HepG2 (cell line): ENCODE data around the gene FBXO10. TPM values are rescaled to one million over a fixed set of nuclear protein-coding genes. Genes with fewer than 3 reads are reported as not detected.

Experiments
- CSRNP1 ChIP-seq: sonication (generic); formaldehyde crosslinking; IDR thresholded peaks from 2 replicates; pipeline ENCODE4 v1.8.1; 2023; ENCODE audit warnings: mild to moderate bottlenecking, missing genetic modification reagents
- GPBP1L1 ChIP-seq: sonication (generic); formaldehyde crosslinking; IDR thresholded peaks from 2 replicates; pipeline ENCODE4 v1.5.0; 2020; ENCODE audit warnings: mild to moderate bottlenecking, missing genetic modification reagents
- ISX ChIP-seq: sonication (generic); formaldehyde crosslinking; conservative IDR thresholded peaks from 2 replicates; pipeline ENCODE4 v1.5.0; 2020; ENCODE audit warnings: missing genetic modification reagents
- KDM2A ChIP-seq: sonication (generic); formaldehyde crosslinking; IDR thresholded peaks from 2 replicates; pipeline ENCODE4 v1.4.0; 2020; ENCODE audit warnings: low read depth, missing genetic modification reagents, borderline replicate concordance
- LRRFIP1 ChIP-seq: sonication (generic); formaldehyde crosslinking; conservative IDR thresholded peaks from 2 replicates; pipeline ENCODE4 v1.4.0; 2020; ENCODE audit warnings: missing genetic modification reagents
- POGZ ChIP-seq: sonication (generic); formaldehyde crosslinking; IDR thresholded peaks from 2 replicates; pipeline ENCODE4 v1.4.0; 2020; ENCODE audit warnings: mild to moderate bottlenecking, missing genetic modification reagents
- POLR2AphosphoS2 ChIP-seq: IDR thresholded peaks from 2 replicates; pipeline ENCODE4 v1.6.1; 2011; ENCODE audit warnings: low read depth, low read length, improper control_type of control experiment
- PRDM10 ChIP-seq: sonication (generic); formaldehyde crosslinking; IDR thresholded peaks from 2 replicates; pipeline ENCODE4 v1.4.0; 2020; ENCODE audit warnings: low read depth, missing genetic modification reagents
- SRSF1 ChIP-seq: fragments of 200-400 bp; formaldehyde crosslinking; optimal IDR thresholded peaks from 2 replicates; pipeline ENCODE3; 2017; ENCODE audit warnings: mild to moderate bottlenecking, low read depth, low read length, moderate library complexity
- TIGD3 ChIP-seq: sonication (generic); formaldehyde crosslinking; IDR thresholded peaks from 2 replicates; pipeline ENCODE4 v1.5.1; 2020; ENCODE audit warnings: mild to moderate bottlenecking, missing genetic modification reagents, borderline replicate concordance
- ZKSCAN8 ChIP-seq: IDR thresholded peaks from 2 replicates; pipeline ENCODE4 v1.6.1; 2016; ENCODE audit warnings: borderline replicate concordance, missing genetic modification reagents, missing compliant biosample characterization
- ZNF230 ChIP-seq: sonication (generic); formaldehyde crosslinking; IDR thresholded peaks from 2 replicates; pipeline ENCODE4 v1.4.0; 2020; ENCODE audit warnings: mild to moderate bottlenecking, missing genetic modification reagents
- ZNF296 ChIP-seq: sonication (generic); formaldehyde crosslinking; conservative IDR thresholded peaks from 2 replicates; pipeline ENCODE4 v1.5.0; 2020; ENCODE audit warnings: mild to moderate bottlenecking, missing genetic modification reagents
- ZNF569 ChIP-seq: sonication (generic); formaldehyde crosslinking; IDR thresholded peaks from 2 replicates; pipeline ENCODE4 v1.5.0; 2020; ENCODE audit warnings: mild to moderate bottlenecking, missing genetic modification reagents, moderate library complexity, borderline replicate concordance
- ZNF660 ChIP-seq: sonication (generic); formaldehyde crosslinking; IDR thresholded peaks from 2 replicates; pipeline ENCODE4 v1.5.1; 2020; ENCODE audit warnings: mild to moderate bottlenecking, low read depth, missing genetic modification reagents, borderline replicate concordance
- ZNF709 ChIP-seq: sonication (generic); formaldehyde crosslinking; IDR thresholded peaks from 2 replicates; pipeline ENCODE4 v1.5.0; 2020; ENCODE audit warnings: mild to moderate bottlenecking, missing genetic modification reagents
- polyA plus RNA-seq, 8 experiments: library from polyadenylated mRNA; depleted of rRNA in 3 of 8; stranded (reverse) in 7 of 8; unstranded in 1 of 8; fragments of >200 nt; fragmentation: Illumina TruSeq in 4 of 8; extraction: Trizol in 4 of 8; gene quantifications; 2 replicates each; pipeline versions ENCODE4 v1.2.1 to v1.2.3, GENCODE V29; 2011 to 2016; ENCODE audit warnings: low read depth in 4 of 8, missing spikeins in 1 of 8, mixed read lengths in 1 of 8; ENCODE audit not compliant: insufficient read depth in 1 of 8
- total RNA-seq, 5 experiments: library from RNA; depleted of rRNA; stranded (reverse); fragments of >200 nt; fragmentation: Illumina TruSeq; extraction: Trizol; gene quantifications; 2 replicates each; pipeline ENCODE4 v1.2.3, GENCODE V29; 2016; ENCODE audit warnings: low read depth in 1 of 5

FBXO10 gene
- total and polyA plus RNA-seq, 2 of the 13 experiments (the other 11 are each of a cell fraction or from before 2014, with no cell fraction given), result 3.1 to 5.1 TPM

- TF ChIP-seq CSRNP1 (CRISPR knock-in tag) (peak; percentile 84), SRSF1 (peak; percentile 94), POLR2AphosphoS2 (no peak), ZKSCAN8 (peak; percentile 40; the same call in 1 of the 2 replicates), PRDM10 (CRISPR knock-in tag) (no peak), ZNF296 (CRISPR knock-in tag) (peak; percentile 72; the same call in 1 of the 2 replicates), LRRFIP1 (no peak), TIGD3 (CRISPR knock-in tag) (peak; percentile 91; the same call in 1 of the 2 replicates), GPBP1L1 (CRISPR knock-in tag) (no peak), ZNF569 (CRISPR knock-in tag) (no peak), ISX (peak; percentile 91), ZNF230 (peak; percentile 82; the same call in 1 of the 2 replicates), ZNF660 (no peak), POGZ (peak; percentile 93), KDM2A (CRISPR knock-in tag) (peak; percentile 96), ZNF709 (CRISPR knock-in tag) (peak; percentile 95)
Observed at GRCh38 chr9:37592108-37592951, 16.1 kb upstream of the FBXO10 start, which contains the start of gene TOMM5 (continued).
